GM23338 (cell line): ENCODE data around the gene CALCR. TPM values are rescaled to one million over a fixed set of nuclear protein-coding genes. Genes with fewer than 3 reads are reported as not detected.

Source experiments
- ATAC-seq: fragments of 200-7000 bp; cut with Tn5 transposase; 3 replicates; pipeline ENCODE4 v1.9.1; 2020
- DNase-seq: peaks from one replicate; pipeline ENCODE4 v3.0.0-alpha.2; 2015; ENCODE audit warnings: low spot score
- H2AFZ ChIP-seq: fragments of 200-600 bp; sonication (generic); 2 replicates; pipeline ENCODE4 v1.8.0; 2016; ENCODE audit warnings: antibody characterized with exemption, mild to moderate bottlenecking, moderate library complexity
- H3F3A ChIP-seq: fragments of 200-600 bp; sonication (generic); replicated peaks from 2 replicates; pipeline ENCODE4 v1.8.0; 2017; ENCODE audit warnings: antibody characterized with exemption, mixed run types, low read depth
- H3K27ac ChIP-seq: fragments of 200-600 bp; sonication (generic); 2 replicates; pipeline ENCODE4 v1.6.1; 2016; ENCODE audit warnings: low read depth
- H3K27me3 ChIP-seq: fragments of 200-600 bp; sonication (generic); 2 replicates; pipeline ENCODE4 v1.8.0; 2016; ENCODE audit warnings: mild to moderate bottlenecking, mixed run types, moderate library complexity; ENCODE audit not compliant: insufficient read depth
- H3K36me3 ChIP-seq: fragments of 200-600 bp; sonication (generic); 2 replicates; pipeline ENCODE4 v1.8.0; 2016; ENCODE audit warnings: mild to moderate bottlenecking; ENCODE audit not compliant: insufficient read depth
- H3K4me1 ChIP-seq: fragments of 200-600 bp; sonication (generic); 2 replicates; pipeline ENCODE4 v1.8.0; 2016; ENCODE audit warnings: mild to moderate bottlenecking, moderate library complexity; ENCODE audit not compliant: insufficient read depth
- H3K4me2 ChIP-seq: fragments of 200-600 bp; sonication (generic); 2 replicates; pipeline ENCODE4 v1.7.1; 2017; ENCODE audit warnings: mixed run types
- H3K4me3 ChIP-seq: fragments of 200-600 bp; sonication (generic); 2 replicates; pipeline ENCODE4 v1.6.1; 2016; ENCODE audit warnings: mixed run types
- H3K79me2 ChIP-seq: fragments of 200-600 bp; sonication (generic); replicated peaks from 2 replicates; pipeline ENCODE4 v1.8.0; 2017; ENCODE audit warnings: mild to moderate bottlenecking; ENCODE audit not compliant: insufficient read depth
- H3K9me2 ChIP-seq: fragments of 200-600 bp; sonication (generic); 2 replicates; pipeline ENCODE4 v1.8.0; 2017; ENCODE audit not compliant: insufficient read depth
- H4K20me1 ChIP-seq: fragments of 200-600 bp; sonication (generic); replicated peaks from 2 replicates; pipeline ENCODE4 v1.8.0; 2017; ENCODE audit warnings: mild to moderate bottlenecking; ENCODE audit not compliant: insufficient read depth
- H3K27ac Mint-ChIP-seq: 2 replicates; pipeline ENCODE4 v1.8.0; 2020; ENCODE audit warnings: inconsistent platforms, mild to moderate bottlenecking, moderate library complexity, mixed read lengths
- H3K27me3 Mint-ChIP-seq: 3 replicates; pipeline ENCODE4 v1.8.0; 2022; ENCODE audit warnings: low read depth, mild to moderate bottlenecking, moderate library complexity, mixed read lengths, inconsistent platforms; ENCODE audit not compliant: insufficient read depth, poor library complexity
- H3K36me3 Mint-ChIP-seq: 3 replicates; pipeline ENCODE4 v1.8.0; 2021; ENCODE audit warnings: low read depth, mild to moderate bottlenecking, inconsistent platforms, moderate library complexity, mixed read lengths
- H3K4me1 Mint-ChIP-seq: 3 replicates; pipeline ENCODE4 v1.8.0; 2020; ENCODE audit warnings: mild to moderate bottlenecking, inconsistent platforms, mixed read lengths
- H3K4me3 Mint-ChIP-seq: 3 replicates; pipeline ENCODE4 v1.8.0; 2021; ENCODE audit warnings: moderate library complexity, mild to moderate bottlenecking, inconsistent platforms, mixed read lengths
- H3K9me3 Mint-ChIP-seq: 3 replicates; pipeline ENCODE4 v1.8.0; 2020; ENCODE audit warnings: moderate library complexity, mild to moderate bottlenecking, inconsistent platforms, mixed read lengths
- CREB1 ChIP-seq: fragments of 250-450 bp; sonication (Bioruptor Pico); IDR thresholded peaks from 2 replicates; pipeline ENCODE4 v1.5.0; 2020; ENCODE audit warnings: low read depth, mild to moderate bottlenecking, moderate library complexity
- EZH2 ChIP-seq: fragments of 200-600 bp; sonication (generic); IDR thresholded peaks from one replicate; pipeline ENCODE4 v1.8.0; 2017; ENCODE audit warnings: antibody characterized with exemption, mild to moderate bottlenecking, low read depth; ENCODE audit not compliant: unreplicated experiment
- EZH2phosphoT487 ChIP-seq: fragments of 200-600 bp; sonication (generic); IDR thresholded peaks from one replicate; pipeline ENCODE4 v1.8.1; 2018; ENCODE audit warnings: antibody characterized with exemption; ENCODE audit not compliant: unreplicated experiment
- JUNB ChIP-seq: IDR thresholded peaks from one replicate; pipeline ENCODE4 v1.6.1; 2016; ENCODE audit warnings: antibody characterized with exemption; ENCODE audit not compliant: unreplicated experiment
- POLR2AphosphoS5 ChIP-seq: IDR thresholded peaks from 2 replicates; pipeline ENCODE4 v1.6.1; 2016; ENCODE audit warnings: antibody characterized with exemption, low read depth
- STAT1 ChIP-seq: IDR thresholded peaks from one replicate; pipeline ENCODE4 v1.6.1; 2016; ENCODE audit warnings: antibody characterized with exemption; ENCODE audit not compliant: unreplicated experiment
- ZNF114 ChIP-seq: fragments of 250-450 bp; sonication (Bioruptor Pico); IDR thresholded peaks from 2 replicates; pipeline ENCODE4 v1.5.0; 2020; ENCODE audit warnings: mild to moderate bottlenecking, moderate library complexity
- ZNF331 ChIP-seq: fragments of 250-450 bp; sonication (Bioruptor Pico); IDR thresholded peaks from 2 replicates; pipeline ENCODE4 v1.5.0; 2020; ENCODE audit warnings: low read depth, mild to moderate bottlenecking, moderate library complexity
- polyA plus RNA-seq: library from polyadenylated mRNA; unstranded; fragments of >200 nt; fragmentation: Nextera tagmentation; extraction: Ambion mirVana; gene quantifications from 2 replicates; pipeline ENCODE4 v1.2.1, GENCODE V29; 2016
- total RNA-seq: library from RNA; depleted of rRNA; stranded (reverse); fragments of >200 nt; shearing (Covaris generic); gene quantifications from 2 replicates; pipeline ENCODE4 v1.2.3, GENCODE V29; 2014
- TF ChIP-seq, protein P1 (sequence below): IDR thresholded peaks from one replicate; pipeline ENCODE4 v1.6.1; 2018; ENCODE audit warnings: antibody characterized with exemption; ENCODE audit not compliant: unreplicated experiment
- TF ChIP-seq, protein P2 (sequence below): IDR thresholded peaks from 2 replicates; pipeline ENCODE4 v1.6.1; 2016; ENCODE audit warnings: antibody characterized with exemption
- TF ChIP-seq, protein P3 (sequence below), 2 experiments: fragments of 200-600 bp in 1 of 2; sonication (generic) in 1 of 2; conservative IDR thresholded peaks; 2 replicates each; pipeline versions ENCODE4 v1.5.1 to v1.6.1; 2016 to 2017; ENCODE audit warnings: antibody characterized with exemption in 2 of 2, low read depth in 2 of 2, mild to moderate bottlenecking in 2 of 2, moderate library complexity in 1 of 2

The CALCR gene
- total and polyA plus RNA-seq, 2 experiments from 2014 or later: 0.32 to 1.6 TPM

DNA sequence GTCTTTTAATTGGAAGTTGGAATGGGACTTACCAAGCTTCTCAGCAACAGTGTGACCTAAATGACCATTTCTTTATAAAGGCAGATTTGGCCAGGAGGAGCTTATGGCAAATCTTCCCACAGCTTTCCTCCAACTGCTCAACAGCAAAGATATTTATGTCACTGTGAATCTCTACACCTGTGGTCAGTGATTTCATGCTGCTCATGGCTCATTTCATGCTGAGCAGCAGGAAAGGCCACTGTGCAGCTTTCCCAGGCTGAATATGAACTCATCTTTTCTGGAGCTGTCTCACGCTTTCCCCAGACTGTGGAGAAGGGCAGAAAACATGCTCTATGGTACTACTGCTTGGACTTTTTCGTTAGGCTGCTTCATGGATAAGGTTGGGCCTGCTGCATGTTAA is 29.8 kb downstream of the CALCR start:
- H3F3A ChIP-seq: no peaks in the 10 kb centered on the region
- peaks cover 7% of the 10 kb centered on the region; the same call in 1 of the 2 replicates for H3K4me1 ChIP-seq
- H3K27me3 ChIP-seq: no peaks in the 10 kb centered on the region
- Mint-ChIP-seq H3K36me3 (no peaks in the 10 kb centered on the region), H3K4me1 (peaks cover 4% of the 10 kb centered on the region), H3K4me3 (no peak overlapping the region), H3K9me3 (no peaks in the 10 kb centered on the region), H3K27ac (no peak overlapping the region), H3K27me3 (peaks cover under 1% of the 10 kb centered on the region)
- H3K4me2 ChIP-seq: no peak overlapping the region
- H3K27ac ChIP-seq: no peak overlapping the region
- no peak for TF ChIP-seq JUNB
- no peak for TF ChIP-seq EZH2
- TF ChIP-seq, protein P1, sequence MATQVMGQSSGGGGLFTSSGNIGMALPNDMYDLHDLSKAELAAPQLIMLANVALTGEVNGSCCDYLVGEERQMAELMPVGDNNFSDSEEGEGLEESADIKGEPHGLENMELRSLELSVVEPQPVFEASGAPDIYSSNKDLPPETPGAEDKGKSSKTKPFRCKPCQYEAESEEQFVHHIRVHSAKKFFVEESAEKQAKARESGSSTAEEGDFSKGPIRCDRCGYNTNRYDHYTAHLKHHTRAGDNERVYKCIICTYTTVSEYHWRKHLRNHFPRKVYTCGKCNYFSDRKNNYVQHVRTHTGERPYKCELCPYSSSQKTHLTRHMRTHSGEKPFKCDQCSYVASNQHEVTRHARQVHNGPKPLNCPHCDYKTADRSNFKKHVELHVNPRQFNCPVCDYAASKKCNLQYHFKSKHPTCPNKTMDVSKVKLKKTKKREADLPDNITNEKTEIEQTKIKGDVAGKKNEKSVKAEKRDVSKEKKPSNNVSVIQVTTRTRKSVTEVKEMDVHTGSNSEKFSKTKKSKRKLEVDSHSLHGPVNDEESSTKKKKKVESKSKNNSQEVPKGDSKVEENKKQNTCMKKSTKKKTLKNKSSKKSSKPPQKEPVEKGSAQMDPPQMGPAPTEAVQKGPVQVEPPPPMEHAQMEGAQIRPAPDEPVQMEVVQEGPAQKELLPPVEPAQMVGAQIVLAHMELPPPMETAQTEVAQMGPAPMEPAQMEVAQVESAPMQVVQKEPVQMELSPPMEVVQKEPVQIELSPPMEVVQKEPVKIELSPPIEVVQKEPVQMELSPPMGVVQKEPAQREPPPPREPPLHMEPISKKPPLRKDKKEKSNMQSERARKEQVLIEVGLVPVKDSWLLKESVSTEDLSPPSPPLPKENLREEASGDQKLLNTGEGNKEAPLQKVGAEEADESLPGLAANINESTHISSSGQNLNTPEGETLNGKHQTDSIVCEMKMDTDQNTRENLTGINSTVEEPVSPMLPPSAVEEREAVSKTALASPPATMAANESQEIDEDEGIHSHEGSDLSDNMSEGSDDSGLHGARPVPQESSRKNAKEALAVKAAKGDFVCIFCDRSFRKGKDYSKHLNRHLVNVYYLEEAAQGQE: no peak
- no peaks in the 10 kb centered on the region for H4K20me1 ChIP-seq
- DNase-seq (no peak), ATAC-seq (no peak)
- no peaks in the 10 kb centered on the region for H3K79me2 ChIP-seq
- H3K36me3 ChIP-seq: no peaks in the 10 kb centered on the region
- no peaks in the 10 kb centered on the region for H3K9me2 ChIP-seq
- peak overlapping the region; percentile 33; the same call in 1 of the 2 replicates for H2AFZ ChIP-seq
- H3K4me3 ChIP-seq: no peak overlapping the region

DNA sequence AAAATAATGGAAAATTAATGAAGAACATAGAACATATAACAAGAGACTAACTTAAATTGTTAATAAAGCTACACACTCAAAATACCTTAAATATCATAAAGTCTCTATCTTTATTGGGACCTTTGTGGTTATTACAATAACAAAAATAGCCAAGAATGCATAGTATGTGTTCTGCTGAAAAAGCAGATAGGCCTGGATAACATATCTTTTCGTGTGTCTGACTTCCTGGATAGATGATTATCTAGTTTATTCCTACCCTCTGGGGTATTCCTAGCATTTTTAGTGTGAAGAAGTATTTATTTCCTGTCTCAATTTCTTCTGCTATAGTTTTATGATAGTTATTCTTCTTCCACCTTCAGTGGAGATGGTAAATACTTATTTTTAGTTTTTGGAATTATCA is 36.5 kb downstream of the CALCR start:
- no peak overlapping the region for H3K27ac ChIP-seq
- no peak overlapping the region for H3K4me3 Mint-ChIP-seq
- H3K36me3 Mint-ChIP-seq: no peaks in the 10 kb centered on the region
- H3K4me3 ChIP-seq: no peak overlapping the region
- H3K9me3 Mint-ChIP-seq: no peaks in the 10 kb centered on the region
- ATAC-seq: no peak
- H3K36me3 ChIP-seq: no peaks in the 10 kb centered on the region
- peaks cover 7% of the 10 kb centered on the region for H3K4me1 Mint-ChIP-seq
- no peaks in the 10 kb centered on the region for H3K79me2 ChIP-seq
- H4K20me1 ChIP-seq: no peaks in the 10 kb centered on the region
- peaks cover 10% of the 10 kb centered on the region; the same call in 1 of the 2 replicates for H3K4me1 ChIP-seq
- no peak overlapping the region for H2AFZ ChIP-seq
- H3K4me2 ChIP-seq: no peak overlapping the region
- TF ChIP-seq EZH2phosphoT487 (no peak), POLR2AphosphoS5 (no peak), STAT1 (no peak), EZH2 (no peak), ZNF114 (CRISPR knock-in tag) (no peak), CREB1 (CRISPR knock-in tag) (no peak), ZNF331 (CRISPR knock-in tag) (no peak)
- TF ChIP-seq, protein P2, sequence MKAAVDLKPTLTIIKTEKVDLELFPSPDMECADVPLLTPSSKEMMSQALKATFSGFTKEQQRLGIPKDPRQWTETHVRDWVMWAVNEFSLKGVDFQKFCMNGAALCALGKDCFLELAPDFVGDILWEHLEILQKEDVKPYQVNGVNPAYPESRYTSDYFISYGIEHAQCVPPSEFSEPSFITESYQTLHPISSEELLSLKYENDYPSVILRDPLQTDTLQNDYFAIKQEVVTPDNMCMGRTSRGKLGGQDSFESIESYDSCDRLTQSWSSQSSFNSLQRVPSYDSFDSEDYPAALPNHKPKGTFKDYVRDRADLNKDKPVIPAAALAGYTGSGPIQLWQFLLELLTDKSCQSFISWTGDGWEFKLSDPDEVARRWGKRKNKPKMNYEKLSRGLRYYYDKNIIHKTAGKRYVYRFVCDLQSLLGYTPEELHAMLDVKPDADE: no peak
- TF ChIP-seq, protein P3, sequence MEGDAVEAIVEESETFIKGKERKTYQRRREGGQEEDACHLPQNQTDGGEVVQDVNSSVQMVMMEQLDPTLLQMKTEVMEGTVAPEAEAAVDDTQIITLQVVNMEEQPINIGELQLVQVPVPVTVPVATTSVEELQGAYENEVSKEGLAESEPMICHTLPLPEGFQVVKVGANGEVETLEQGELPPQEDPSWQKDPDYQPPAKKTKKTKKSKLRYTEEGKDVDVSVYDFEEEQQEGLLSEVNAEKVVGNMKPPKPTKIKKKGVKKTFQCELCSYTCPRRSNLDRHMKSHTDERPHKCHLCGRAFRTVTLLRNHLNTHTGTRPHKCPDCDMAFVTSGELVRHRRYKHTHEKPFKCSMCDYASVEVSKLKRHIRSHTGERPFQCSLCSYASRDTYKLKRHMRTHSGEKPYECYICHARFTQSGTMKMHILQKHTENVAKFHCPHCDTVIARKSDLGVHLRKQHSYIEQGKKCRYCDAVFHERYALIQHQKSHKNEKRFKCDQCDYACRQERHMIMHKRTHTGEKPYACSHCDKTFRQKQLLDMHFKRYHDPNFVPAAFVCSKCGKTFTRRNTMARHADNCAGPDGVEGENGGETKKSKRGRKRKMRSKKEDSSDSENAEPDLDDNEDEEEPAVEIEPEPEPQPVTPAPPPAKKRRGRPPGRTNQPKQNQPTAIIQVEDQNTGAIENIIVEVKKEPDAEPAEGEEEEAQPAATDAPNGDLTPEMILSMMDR (conservative IDR thresholded peaks at IDR 0.05; ENCODE audit: low read depth in 2 of 2): no peak
- no peak for DNase-seq
- H3F3A ChIP-seq: no peaks in the 10 kb centered on the region
- H3K27me3 ChIP-seq: no peaks in the 10 kb centered on the region
- peaks cover 3% of the 10 kb centered on the region for H3K27me3 Mint-ChIP-seq
- H3K9me2 ChIP-seq: no peaks in the 10 kb centered on the region
- no peak overlapping the region for H3K27ac Mint-ChIP-seq
